HEK293 (cell line): Measurements from ENCODE around the gene KLHL22.

Source experiments
- BCL11A ChIP-seq: fragments of 450-650 bp; formaldehyde crosslinking; IDR thresholded peaks from 2 replicates; pipeline ENCODE4 v1.5.1; 2016; ENCODE audit warnings: low read depth, missing biosample characterization, missing genetic modification characterization
- EGR2 ChIP-seq: fragments of 450-650 bp; formaldehyde crosslinking; IDR thresholded peaks from 2 replicates; pipeline ENCODE4 v1.5.1; 2016; ENCODE audit warnings: low read depth, missing biosample characterization, missing genetic modification characterization
- KLF1 ChIP-seq: fragments of 450-650 bp; formaldehyde crosslinking; IDR thresholded peaks from 2 replicates; pipeline ENCODE4 v1.5.1; 2016; ENCODE audit warnings: missing biosample characterization, missing genetic modification characterization
- SETDB1 ChIP-seq: IDR thresholded peaks from one replicate; pipeline ENCODE4 v1.6.1; 2017; ENCODE audit warnings: mild to moderate bottlenecking, low read length, moderate library complexity, mixed read lengths; ENCODE audit not compliant: insufficient read length
- SP2 ChIP-seq: fragments of 450-650 bp; formaldehyde crosslinking; IDR thresholded peaks from 2 replicates; pipeline ENCODE4 v1.5.1; 2016; ENCODE audit warnings: missing biosample characterization, missing genetic modification characterization
- ZBTB8A ChIP-seq: fragments of 450-650 bp; formaldehyde crosslinking; IDR thresholded peaks from 2 replicates; pipeline ENCODE4 v1.5.1; 2016; ENCODE audit warnings: missing biosample characterization, missing genetic modification characterization
- ZFP37 ChIP-seq: fragments of 450-650 bp; formaldehyde crosslinking; IDR thresholded peaks from 2 replicates; pipeline ENCODE4 v1.5.1; 2016; ENCODE audit warnings: missing biosample characterization, missing genetic modification characterization
- ZIC2 ChIP-seq: fragments of 450-650 bp; formaldehyde crosslinking; IDR thresholded peaks from 2 replicates; pipeline ENCODE4 v1.5.1; 2016; ENCODE audit warnings: missing biosample characterization, missing genetic modification characterization
- ZNF239 ChIP-seq: fragments of 450-650 bp; formaldehyde crosslinking; IDR thresholded peaks from 2 replicates; pipeline ENCODE4 v1.5.1; 2016; ENCODE audit warnings: missing biosample characterization, missing genetic modification characterization
- ZNF324 ChIP-seq: fragments of 450-650 bp; formaldehyde crosslinking; IDR thresholded peaks from 2 replicates; pipeline ENCODE4 v1.5.1; 2016; ENCODE audit warnings: missing biosample characterization, missing genetic modification characterization
- ZNF335 ChIP-seq: fragments of 450-650 bp; formaldehyde crosslinking; conservative IDR thresholded peaks from 2 replicates; pipeline ENCODE4 v1.5.1; 2016; ENCODE audit warnings: missing biosample characterization, missing genetic modification characterization
- ZNF341 ChIP-seq: fragments of 450-650 bp; formaldehyde crosslinking; IDR thresholded peaks from 2 replicates; pipeline ENCODE4; 2016; ENCODE audit warnings: low read depth, missing biosample characterization, missing genetic modification characterization
- ZNF350 ChIP-seq: fragments of 450-650 bp; formaldehyde crosslinking; IDR thresholded peaks from 2 replicates; pipeline ENCODE4 v1.5.0; 2017; ENCODE audit warnings: missing biosample characterization, mild to moderate bottlenecking, missing genetic modification characterization
- ZNF37A ChIP-seq: fragments of 450-650 bp; IDR thresholded peaks from 2 replicates; pipeline ENCODE4 v1.5.1; 2018; ENCODE audit warnings: missing biosample characterization, missing genetic modification characterization
- ZNF404 ChIP-seq: fragments of 450-650 bp; formaldehyde crosslinking; IDR thresholded peaks from 2 replicates; pipeline ENCODE4 v1.5.1; 2017; ENCODE audit warnings: missing biosample characterization, missing genetic modification characterization
- ZNF585B ChIP-seq: fragments of 450-650 bp; formaldehyde crosslinking; IDR thresholded peaks from 2 replicates; pipeline ENCODE4 v1.5.1; 2016; ENCODE audit warnings: missing biosample characterization, missing genetic modification characterization
- ZNF596 ChIP-seq: fragments of 450-650 bp; IDR thresholded peaks from 2 replicates; pipeline ENCODE4 v1.5.0; 2018; ENCODE audit warnings: missing biosample characterization, mild to moderate bottlenecking, missing genetic modification characterization, moderate library complexity
- ZNF600 ChIP-seq: fragments of 450-650 bp; formaldehyde crosslinking; IDR thresholded peaks from 2 replicates; pipeline ENCODE4 v1.5.1; 2016; ENCODE audit warnings: missing biosample characterization, missing genetic modification characterization
- TF ChIP-seq, protein P1 (sequence below): fragments of 450-650 bp; formaldehyde crosslinking; IDR thresholded peaks from 2 replicates; pipeline ENCODE4 v1.5.1; 2016; ENCODE audit warnings: missing biosample characterization, missing genetic modification characterization
- TF ChIP-seq, protein P2 (sequence below): fragments of 450-650 bp; formaldehyde crosslinking; IDR thresholded peaks from 2 replicates; pipeline ENCODE4 v1.5.1; 2017; ENCODE audit warnings: missing biosample characterization, missing genetic modification characterization
- TF ChIP-seq, protein P3 (sequence below): fragments of 450-650 bp; formaldehyde crosslinking; IDR thresholded peaks from 2 replicates; pipeline ENCODE4 v1.5.0; 2017; ENCODE audit warnings: missing biosample characterization, missing genetic modification characterization, borderline replicate concordance
- TF ChIP-seq, protein P4 (sequence below): fragments of 450-650 bp; formaldehyde crosslinking; conservative IDR thresholded peaks from 2 replicates; pipeline ENCODE4 v1.5.1; 2016; ENCODE audit warnings: low read depth, missing biosample characterization, missing genetic modification characterization
- TF ChIP-seq, protein P5 (sequence below): fragments of 450-650 bp; formaldehyde crosslinking; optimal IDR thresholded peaks from 2 replicates; pipeline ENCODE3; 2016; ENCODE audit warnings: missing biosample characterization, mild to moderate bottlenecking, missing genetic modification characterization
- TF ChIP-seq, protein P6 (sequence below): fragments of 450-650 bp; formaldehyde crosslinking; IDR thresholded peaks from 2 replicates; pipeline ENCODE4 v1.5.1; 2016; ENCODE audit warnings: missing biosample characterization, missing genetic modification characterization

The KLHL22 gene

DNA sequence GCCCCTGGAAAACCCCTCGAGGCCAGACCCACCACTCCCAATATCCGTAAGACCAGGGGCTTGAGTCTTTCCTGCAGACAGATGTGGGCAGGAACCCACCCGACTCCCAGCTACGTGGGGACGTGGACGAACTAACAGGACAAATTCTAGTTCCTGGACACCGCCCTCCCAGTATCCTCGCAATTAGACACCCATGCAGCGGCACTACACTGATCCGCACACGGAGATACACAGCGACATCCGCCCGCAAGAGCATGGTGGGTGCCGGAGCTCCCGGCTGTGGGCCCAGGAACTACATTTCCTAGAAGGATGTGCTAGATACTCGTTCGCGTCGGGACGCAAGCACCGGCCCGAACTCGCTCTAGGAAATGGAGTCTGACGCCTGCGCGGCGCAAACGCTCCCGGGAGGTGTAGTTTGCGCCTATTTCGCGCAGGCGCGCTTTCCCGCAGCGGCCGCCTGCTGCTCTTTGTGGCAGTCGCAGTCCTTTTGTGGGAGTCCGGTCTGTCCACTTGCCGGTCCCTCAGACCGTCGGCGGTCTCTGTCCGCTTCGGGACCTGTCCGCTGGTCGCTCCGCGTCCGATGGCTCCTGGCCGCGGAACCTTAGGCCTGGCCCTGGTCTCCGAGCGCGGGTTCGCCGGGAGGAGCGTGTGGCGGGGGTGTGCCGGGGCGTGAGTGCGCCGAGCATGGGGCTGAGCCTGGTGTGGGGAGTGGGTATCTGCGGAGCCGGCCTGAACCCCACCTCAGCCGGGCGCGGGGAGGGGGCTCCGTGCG is 101.7 kb downstream of the KLHL22 start, which contains the start of gene ZNF74 (continued):
- TF ChIP-seq SP2 (tag by site-specific recombination) = no peak
- TF ChIP-seq ZNF324 = peak; percentile 16; the same call in 1 of the 2 replicates
- peak; percentile 29; the same call in 1 of the 2 replicates for TF ChIP-seq ZBTB8A (tag by site-specific recombination)
- peak; percentile 82 for TF ChIP-seq ZNF335
- TF ChIP-seq EGR2 (tag by site-specific recombination) = peak; percentile 80
- TF ChIP-seq, protein P1, sequence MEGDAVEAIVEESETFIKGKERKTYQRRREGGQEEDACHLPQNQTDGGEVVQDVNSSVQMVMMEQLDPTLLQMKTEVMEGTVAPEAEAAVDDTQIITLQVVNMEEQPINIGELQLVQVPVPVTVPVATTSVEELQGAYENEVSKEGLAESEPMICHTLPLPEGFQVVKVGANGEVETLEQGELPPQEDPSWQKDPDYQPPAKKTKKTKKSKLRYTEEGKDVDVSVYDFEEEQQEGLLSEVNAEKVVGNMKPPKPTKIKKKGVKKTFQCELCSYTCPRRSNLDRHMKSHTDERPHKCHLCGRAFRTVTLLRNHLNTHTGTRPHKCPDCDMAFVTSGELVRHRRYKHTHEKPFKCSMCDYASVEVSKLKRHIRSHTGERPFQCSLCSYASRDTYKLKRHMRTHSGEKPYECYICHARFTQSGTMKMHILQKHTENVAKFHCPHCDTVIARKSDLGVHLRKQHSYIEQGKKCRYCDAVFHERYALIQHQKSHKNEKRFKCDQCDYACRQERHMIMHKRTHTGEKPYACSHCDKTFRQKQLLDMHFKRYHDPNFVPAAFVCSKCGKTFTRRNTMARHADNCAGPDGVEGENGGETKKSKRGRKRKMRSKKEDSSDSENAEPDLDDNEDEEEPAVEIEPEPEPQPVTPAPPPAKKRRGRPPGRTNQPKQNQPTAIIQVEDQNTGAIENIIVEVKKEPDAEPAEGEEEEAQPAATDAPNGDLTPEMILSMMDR (tag by site-specific recombination) = 0 out of 2 replicates have a peak, but pooled peaks have one; percentile 11
- 0 out of 2 replicates have a peak, but pooled peaks have one; percentile 29 for TF ChIP-seq ZNF341 (tag by site-specific recombination)
- TF ChIP-seq SETDB1 = no peak
- TF ChIP-seq, protein P2, sequence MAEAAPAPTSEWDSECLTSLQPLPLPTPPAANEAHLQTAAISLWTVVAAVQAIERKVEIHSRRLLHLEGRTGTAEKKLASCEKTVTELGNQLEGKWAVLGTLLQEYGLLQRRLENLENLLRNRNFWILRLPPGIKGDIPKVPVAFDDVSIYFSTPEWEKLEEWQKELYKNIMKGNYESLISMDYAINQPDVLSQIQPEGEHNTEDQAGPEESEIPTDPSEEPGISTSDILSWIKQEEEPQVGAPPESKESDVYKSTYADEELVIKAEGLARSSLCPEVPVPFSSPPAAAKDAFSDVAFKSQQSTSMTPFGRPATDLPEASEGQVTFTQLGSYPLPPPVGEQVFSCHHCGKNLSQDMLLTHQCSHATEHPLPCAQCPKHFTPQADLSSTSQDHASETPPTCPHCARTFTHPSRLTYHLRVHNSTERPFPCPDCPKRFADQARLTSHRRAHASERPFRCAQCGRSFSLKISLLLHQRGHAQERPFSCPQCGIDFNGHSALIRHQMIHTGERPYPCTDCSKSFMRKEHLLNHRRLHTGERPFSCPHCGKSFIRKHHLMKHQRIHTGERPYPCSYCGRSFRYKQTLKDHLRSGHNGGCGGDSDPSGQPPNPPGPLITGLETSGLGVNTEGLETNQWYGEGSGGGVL (tag by site-specific recombination) = no peak
- TF ChIP-seq, protein P3, sequence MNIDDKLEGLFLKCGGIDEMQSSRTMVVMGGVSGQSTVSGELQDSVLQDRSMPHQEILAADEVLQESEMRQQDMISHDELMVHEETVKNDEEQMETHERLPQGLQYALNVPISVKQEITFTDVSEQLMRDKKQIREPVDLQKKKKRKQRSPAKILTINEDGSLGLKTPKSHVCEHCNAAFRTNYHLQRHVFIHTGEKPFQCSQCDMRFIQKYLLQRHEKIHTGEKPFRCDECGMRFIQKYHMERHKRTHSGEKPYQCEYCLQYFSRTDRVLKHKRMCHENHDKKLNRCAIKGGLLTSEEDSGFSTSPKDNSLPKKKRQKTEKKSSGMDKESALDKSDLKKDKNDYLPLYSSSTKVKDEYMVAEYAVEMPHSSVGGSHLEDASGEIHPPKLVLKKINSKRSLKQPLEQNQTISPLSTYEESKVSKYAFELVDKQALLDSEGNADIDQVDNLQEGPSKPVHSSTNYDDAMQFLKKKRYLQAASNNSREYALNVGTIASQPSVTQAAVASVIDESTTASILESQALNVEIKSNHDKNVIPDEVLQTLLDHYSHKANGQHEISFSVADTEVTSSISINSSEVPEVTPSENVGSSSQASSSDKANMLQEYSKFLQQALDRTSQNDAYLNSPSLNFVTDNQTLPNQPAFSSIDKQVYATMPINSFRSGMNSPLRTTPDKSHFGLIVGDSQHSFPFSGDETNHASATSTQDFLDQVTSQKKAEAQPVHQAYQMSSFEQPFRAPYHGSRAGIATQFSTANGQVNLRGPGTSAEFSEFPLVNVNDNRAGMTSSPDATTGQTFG (tag by site-specific recombination) = no peak
- no peak for TF ChIP-seq ZNF585B (tag by site-specific recombination)
- TF ChIP-seq ZNF239 = no peak
- TF ChIP-seq ZNF404 (tag by site-specific recombination) = no peak
- TF ChIP-seq ZFP37 (tag by site-specific recombination) = peak; percentile 56; the same call in 1 of the 2 replicates
- TF ChIP-seq, protein P4, sequence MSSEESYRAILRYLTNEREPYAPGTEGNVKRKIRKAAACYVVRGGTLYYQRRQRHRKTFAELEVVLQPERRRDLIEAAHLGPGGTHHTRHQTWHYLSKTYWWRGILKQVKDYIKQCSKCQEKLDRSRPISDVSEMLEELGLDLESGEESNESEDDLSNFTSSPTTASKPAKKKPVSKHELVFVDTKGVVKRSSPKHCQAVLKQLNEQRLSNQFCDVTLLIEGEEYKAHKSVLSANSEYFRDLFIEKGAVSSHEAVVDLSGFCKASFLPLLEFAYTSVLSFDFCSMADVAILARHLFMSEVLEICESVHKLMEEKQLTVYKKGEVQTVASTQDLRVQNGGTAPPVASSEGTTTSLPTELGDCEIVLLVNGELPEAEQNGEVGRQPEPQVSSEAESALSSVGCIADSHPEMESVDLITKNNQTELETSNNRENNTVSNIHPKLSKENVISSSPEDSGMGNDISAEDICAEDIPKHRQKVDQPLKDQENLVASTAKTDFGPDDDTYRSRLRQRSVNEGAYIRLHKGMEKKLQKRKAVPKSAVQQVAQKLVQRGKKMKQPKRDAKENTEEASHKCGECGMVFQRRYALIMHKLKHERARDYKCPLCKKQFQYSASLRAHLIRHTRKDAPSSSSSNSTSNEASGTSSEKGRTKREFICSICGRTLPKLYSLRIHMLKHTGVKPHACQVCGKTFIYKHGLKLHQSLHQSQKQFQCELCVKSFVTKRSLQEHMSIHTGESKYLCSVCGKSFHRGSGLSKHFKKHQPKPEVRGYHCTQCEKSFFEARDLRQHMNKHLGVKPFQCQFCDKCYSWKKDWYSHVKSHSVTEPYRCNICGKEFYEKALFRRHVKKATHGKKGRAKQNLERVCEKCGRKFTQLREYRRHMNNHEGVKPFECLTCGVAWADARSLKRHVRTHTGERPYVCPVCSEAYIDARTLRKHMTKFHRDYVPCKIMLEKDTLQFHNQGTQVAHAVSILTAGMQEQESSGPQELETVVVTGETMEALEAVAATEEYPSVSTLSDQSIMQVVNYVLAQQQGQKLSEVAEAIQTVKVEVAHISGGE (tag by site-specific recombination) = no peak; the same call in none of the 2 replicates
- TF ChIP-seq ZIC2 (tag by site-specific recombination) = peak; percentile 81
- peak; percentile 51; the same call in 1 of the 2 replicates for TF ChIP-seq ZNF600
- peak; percentile 84 for TF ChIP-seq ZNF596
- TF ChIP-seq, protein P5, sequence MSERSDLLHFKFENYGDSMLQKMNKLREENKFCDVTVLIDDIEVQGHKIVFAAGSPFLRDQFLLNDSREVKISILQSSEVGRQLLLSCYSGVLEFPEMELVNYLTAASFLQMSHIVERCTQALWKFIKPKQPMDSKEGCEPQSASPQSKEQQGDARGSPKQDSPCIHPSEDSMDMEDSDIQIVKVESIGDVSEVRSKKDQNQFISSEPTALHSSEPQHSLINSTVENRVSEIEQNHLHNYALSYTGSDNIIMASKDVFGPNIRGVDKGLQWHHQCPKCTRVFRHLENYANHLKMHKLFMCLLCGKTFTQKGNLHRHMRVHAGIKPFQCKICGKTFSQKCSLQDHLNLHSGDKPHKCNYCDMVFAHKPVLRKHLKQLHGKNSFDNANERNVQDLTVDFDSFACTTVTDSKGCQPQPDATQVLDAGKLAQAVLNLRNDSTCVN (tag by site-specific recombination) = peak; percentile 98
- TF ChIP-seq KLF1 = peak; percentile 10; the same call in 1 of the 2 replicates
- TF ChIP-seq ZNF350 (tag by site-specific recombination) = no peak
- TF ChIP-seq, protein P6, sequence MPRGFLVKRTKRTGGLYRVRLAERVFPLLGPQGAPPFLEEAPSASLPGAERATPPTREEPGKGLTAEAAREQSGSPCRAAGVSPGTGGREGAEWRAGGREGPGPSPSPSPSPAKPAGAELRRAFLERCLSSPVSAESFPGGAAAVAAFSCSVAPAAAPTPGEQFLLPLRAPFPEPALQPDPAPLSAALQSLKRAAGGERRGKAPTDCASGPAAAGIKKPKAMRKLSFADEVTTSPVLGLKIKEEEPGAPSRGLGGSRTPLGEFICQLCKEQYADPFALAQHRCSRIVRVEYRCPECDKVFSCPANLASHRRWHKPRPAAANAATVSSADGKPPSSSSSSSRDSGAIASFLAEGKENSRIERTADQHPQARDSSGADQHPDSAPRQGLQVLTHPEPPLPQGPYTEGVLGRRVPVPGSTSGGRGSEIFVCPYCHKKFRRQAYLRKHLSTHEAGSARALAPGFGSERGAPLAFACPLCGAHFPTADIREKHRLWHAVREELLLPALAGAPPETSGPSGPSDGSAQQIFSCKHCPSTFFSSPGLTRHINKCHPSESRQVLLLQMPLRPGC (tag by site-specific recombination) = 0 out of 2 replicates have a peak, but pooled peaks have one; percentile 17
- TF ChIP-seq BCL11A (tag by site-specific recombination) = no peak
- TF ChIP-seq ZNF37A (tag by site-specific recombination) = no peak
